GM21786 (cell line): ENCODE data around the gene PCBP2.

Source experiments
- ATAC-seq: cut with Tn5 transposase; IDR thresholded peaks from one replicate; pipeline ENCODE4 v1.9.1; 2021; ENCODE audit not compliant: unreplicated experiment

The PCBP2 gene

GRCh38 chr12:53492830-53493609 is 41.1 kb downstream of the PCBP2 start:
- peak; percentile 96 for ATAC-seq

GRCh38 chr12:53493610-53494391 is 41.9 kb downstream of the PCBP2 start:
- ATAC-seq: no peak

- ATAC-seq: no peak
Observed at GRCh38 chr12:53495903-53496751, 44.2 kb downstream of the PCBP2 start.

GRCh38 chr12:53496752-53497032 is 44.8 kb downstream of the PCBP2 start:
- no peak for ATAC-seq

GRCh38 chr12:53497461-53497860 is 45.6 kb downstream of the PCBP2 start:
- no peak for ATAC-seq

GRCh38 chr12:53498235-53498630 is 46.3 kb downstream of the PCBP2 start:
- ATAC-seq: no peak

- no peak for ATAC-seq
Observed at GRCh38 chr12:53499266-53500141, 47.6 kb downstream of the PCBP2 start, which contains the start of gene MAP3K12. Gene MAP3K12, minus strand, starts transcription at chr12:53499458. Its CDS starts 12,067 bp downstream, at chr12:53487391.

GRCh38 chr12:53500142-53500775 is 48.4 kb downstream of the PCBP2 start:
- ATAC-seq: no peak

- peak; percentile 77 for ATAC-seq
Observed at GRCh38 chr12:53500776-53501614, 49.1 kb downstream of the PCBP2 start, which contains the start of gene TARBP2. Gene TARBP2, plus strand, starts transcription at chr12:53501283. Its CDS starts 126 bp downstream, at chr12:53501409.

GRCh38 chr12:53501615-53502181 is 49.8 kb downstream of the PCBP2 start:
- ATAC-seq: no peak

- no peak for ATAC-seq
Observed at GRCh38 chr12:53502331-53502730, 50.4 kb downstream of the PCBP2 start.

- no peak for ATAC-seq
Observed at GRCh38 chr12:53502983-53503728, 51.3 kb downstream of the PCBP2 start.

- ATAC-seq: no peak
Observed at GRCh38 chr12:53504004-53504920, 52.4 kb downstream of the PCBP2 start.

- ATAC-seq: no peak
Observed at GRCh38 chr12:53505086-53505485, 53.2 kb downstream of the PCBP2 start.

- no peak for ATAC-seq
Observed at GRCh38 chr12:53505555-53506449, 53.9 kb downstream of the PCBP2 start.

- no peak for ATAC-seq
Observed at GRCh38 chr12:53506450-53506785, 54.5 kb downstream of the PCBP2 start.
